Superior temporal gyrus (tissue), 1 donor: ENCODE measurements around the gene LIN7A.
"Not testable (repeated sequence)": the region's sequence is repeated elsewhere in the genome, so short reads cannot be mapped to it uniquely, and the experiment has no call there.

Experiments used
- DNase-seq: peaks from one replicate; pipeline ENCODE4 v3.0.0-alpha.2; 2016; ENCODE audit errors: extremely low spot score

Gene LIN7A

DNA sequence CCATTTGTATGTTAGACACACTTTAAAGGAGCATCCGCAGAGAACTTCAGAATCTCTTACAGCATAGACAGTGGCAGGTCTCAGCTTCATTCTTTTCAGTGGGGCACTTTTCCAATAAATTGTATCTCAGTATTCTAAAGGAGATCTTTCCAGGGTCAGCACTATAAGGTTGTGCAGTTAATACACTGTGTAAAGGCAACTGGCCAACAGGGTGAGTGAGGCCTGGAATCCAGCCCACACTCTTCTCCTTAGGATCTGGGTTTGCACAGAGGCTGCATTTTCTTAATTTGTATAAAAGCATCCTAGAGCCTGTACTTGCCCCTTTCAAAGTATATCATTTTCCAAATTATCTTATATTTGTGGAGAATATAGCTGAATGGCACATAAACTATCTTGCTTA is 126.9 kb downstream of the LIN7A start:
- no peak for DNase-seq

DNA sequence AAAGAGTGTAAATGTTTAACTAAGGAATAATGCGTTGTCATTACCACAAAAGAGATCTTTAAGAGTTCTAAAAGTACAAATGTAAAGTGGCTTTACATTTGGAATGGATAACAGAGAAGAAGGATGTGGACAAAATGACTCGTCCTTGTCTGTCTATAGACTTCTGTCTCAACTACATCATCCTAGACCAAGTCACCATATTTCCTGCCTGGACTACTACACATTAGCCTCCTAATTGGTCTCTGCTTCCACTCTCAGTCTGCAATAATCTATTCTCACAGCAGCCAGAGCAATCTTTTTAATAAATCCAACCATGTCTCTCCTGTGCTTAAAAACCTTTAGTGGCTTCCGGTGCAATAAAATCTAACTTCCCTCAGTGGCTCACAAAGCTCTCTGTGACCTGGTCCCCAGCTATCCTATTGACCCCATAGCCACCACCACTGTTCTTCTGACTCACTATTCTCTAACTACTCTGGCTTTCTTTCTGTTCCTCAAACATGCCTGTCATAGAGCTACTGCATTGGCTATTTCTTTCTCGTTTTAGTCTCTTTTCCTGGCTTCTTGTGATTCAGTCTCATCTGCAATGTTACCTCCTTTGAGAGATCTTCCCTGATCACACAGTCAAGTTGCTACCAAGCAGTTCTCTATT is 130.0 kb downstream of the LIN7A start:
- DNase-seq: no peak

GRCh38 chr12:80805106-80805505 is 132.6 kb downstream of the LIN7A start:
- DNase-seq: no peak

DNA sequence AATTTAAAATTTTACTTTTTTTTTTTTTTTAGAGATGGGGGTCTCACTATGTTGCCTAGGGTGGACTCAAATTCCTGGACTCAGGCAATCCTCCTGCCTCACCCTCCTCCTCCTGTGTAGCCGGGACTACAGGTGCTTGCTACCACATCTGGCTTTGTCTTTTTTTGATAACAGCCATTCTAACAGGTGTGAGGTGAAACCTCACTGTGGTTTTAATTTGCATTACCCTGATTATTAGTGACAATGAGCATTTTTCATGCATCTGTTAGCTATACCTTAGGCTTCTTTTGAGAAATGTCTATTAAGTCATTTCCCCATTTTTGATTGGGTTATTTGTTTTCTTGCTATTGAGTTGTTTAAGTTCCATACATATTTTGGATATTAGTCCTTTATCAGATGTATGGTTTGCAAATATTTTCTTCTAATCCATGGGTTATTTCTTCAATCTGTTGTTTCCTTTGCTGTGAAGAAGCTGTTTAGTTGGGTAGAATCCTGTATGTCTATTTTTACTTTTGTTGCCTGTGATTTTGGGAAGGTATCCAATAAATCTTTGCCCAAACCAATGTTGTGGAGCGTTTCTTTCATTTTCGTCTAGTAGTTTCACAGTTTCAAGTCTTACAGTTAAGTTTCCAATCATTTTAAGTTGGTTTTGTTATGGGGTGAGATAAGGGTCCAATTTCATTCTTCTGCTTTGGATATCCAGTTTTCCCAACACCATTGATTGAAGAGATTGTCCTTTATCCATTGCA is 134.9 kb downstream of the LIN7A start:
- DNase-seq: no peak

GRCh38 chr12:80798281-80798680 is 139.5 kb downstream of the LIN7A start:
- no peak for DNase-seq

- no peak for DNase-seq
Observed at GRCh38 chr12:80794551-80794950, 143.2 kb downstream of the LIN7A start.

- no peak for DNase-seq
Observed at GRCh38 chr12:80792861-80793260, 144.9 kb downstream of the LIN7A start.

DNA sequence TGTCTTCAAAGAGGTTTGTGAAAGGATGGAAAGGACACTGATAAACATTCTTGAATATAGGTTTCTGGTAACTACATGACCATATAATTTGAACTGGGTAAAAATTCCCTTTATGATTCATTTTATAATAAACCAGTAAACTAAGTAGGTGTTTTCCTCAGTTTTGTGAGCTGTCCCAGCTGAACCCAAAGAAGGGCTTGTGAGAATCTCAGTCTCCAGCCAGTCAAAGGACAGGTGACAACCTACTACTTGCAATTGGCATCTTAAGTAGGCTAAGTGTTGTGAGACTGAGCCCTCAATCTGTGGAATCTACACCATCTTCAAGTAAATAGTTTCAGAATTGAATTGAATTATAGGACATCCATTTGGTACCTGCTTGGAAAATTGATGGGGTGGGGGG is 145.9 kb downstream of the LIN7A start:
- no peak for DNase-seq

DNA sequence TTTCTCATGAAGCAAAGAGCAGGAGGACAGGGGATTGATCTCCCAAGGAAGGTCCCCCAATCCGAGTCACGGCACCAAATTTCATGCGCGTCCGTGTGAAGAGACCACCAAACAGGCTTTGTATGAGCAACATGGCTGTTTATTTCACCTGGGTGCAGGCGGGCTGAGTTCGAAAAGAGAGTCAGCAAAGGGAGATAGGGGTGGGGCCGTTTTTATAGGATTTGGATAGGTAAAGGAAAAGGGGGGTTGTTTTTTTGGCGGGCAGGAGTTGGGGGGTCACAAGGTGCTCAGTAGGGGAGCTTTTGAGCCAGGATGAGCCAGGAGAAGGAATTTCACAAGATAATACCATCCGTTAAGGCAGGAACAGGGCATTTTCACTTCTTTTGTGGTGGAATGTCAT is 149.3 kb downstream of the LIN7A start:
- DNase-seq: not testable (repeated sequence)

DNA sequence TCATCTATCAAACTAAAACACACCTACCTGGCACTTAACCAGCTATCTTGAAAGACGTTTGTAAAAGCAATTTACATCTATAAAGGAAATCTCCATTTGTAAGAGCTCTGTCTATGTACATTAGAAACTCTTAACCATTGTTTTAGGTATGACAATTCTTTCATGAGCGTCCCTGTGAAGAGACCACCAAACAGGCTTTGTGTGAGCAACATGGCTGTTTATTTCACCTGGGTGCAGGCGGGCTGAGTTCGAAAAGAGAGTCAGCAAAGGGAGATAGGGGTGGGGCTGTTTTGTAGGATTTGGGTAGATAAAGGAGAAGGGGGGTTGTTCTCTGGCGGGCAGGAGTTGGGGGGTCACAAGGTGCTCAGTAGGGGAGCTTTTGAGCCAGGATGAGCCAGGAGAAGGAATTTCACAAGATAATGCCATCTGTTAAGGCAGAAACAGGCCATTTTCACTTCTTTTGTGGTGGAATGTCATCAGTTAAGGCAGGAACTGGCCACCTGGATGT is 154.7 kb downstream of the LIN7A start:
- not testable (repeated sequence) for DNase-seq

DNA sequence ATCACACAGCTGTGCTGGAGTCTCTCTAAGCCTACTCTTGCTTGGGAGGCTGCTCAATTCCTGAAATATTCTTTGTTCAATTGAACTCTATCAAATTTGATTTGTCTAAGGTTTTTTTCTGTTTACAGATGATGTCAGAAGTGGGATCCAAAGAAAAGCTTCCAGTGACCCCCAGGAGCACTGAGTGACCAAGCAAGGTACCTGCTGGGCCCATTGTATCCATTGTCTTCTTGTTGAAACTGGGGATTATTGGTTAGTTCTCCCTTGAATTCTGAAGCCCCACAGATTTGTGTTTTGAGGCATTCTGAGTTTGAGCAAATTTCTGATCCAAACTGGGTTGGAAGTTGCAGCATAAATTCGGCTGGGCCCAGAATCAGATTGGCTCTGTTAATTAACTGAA is 156.4 kb downstream of the LIN7A start:
- no peak for DNase-seq

DNA sequence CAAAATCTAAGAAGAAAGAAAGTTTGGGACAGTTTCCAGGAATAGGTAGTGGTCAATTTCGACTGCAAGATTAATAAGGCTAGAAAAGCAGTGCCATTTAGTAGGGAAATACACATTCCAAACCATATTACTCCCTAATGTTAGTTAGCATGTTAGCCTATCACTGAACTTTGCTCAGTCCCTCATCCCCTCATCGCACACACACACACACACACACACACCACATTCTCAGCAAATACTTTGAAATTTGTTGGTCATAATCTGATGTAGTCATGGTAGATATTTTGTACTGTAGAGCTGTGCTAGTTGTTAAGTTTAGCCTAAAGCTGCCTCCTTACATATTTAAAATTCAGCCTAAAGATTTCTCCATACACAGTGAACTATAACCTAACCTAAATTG is 157.0 kb downstream of the LIN7A start:
- DNase-seq: no peak

- DNase-seq: no peak
Observed at GRCh38 chr12:80778005-80778541, 159.7 kb downstream of the LIN7A start.

DNA sequence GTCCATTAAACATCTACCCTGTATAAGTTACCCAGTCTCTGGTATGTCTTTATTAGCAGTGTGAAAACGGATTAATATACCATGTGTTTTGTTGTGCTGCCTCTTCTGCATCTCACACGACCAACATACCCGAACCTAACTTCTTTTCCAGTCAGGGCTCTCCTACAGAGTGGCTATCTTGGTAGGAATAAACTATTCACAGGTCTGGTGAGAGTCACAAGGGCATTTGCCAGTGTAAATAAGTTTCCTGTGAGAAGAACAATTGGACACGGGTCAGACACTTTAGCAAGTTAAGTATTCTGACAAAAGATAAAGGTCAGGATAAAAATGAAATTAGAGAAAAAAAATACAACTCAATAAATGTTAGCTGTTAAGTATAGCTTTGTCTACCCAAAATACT is 160.1 kb downstream of the LIN7A start:
- no peak for DNase-seq

GRCh38 chr12:80776706-80777105 is 161.0 kb downstream of the LIN7A start:
- DNase-seq: no peak

DNA sequence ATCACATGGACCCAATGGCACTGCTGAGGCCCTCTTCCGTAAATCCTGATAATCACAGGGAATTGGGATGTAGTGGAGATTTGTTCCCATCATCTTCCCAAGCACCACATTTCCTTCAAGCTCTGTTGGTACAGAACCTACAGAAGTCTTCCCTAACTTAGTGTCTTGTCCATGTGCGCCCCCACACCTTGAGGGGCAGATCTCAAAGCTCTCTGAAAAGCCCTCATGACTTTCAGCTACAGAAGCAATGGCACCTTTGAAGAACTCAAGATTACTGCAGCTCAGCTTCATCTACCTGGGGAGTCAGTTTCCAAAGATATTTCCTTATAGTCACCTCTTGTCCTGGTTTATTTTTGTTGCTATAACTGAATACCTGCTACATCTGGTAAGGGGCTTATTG is 166.8 kb downstream of the LIN7A start:
- no peak for DNase-seq

GRCh38 chr12:80769553-80770140 is 168.1 kb downstream of the LIN7A start:
- no peak for DNase-seq

DNA sequence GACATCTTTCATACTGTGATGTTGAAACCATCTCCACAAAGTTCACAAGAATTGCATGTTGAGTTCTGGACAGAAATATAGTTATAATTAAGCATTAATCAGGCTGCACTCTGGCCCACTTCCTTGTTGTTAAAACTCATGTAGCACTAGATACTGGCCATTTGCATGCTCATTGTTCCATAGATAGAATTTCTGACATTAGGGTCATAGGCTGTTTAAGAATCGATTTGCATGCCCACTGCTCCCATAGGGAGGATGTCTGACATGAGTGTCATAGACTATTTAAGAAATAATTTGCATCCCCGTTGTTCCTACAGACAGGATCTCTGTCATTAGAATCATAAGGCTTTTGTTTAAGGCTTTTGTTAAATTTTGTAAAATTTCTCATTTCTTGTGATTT is 170.8 kb downstream of the LIN7A start:
- no peak for DNase-seq

- DNase-seq: no peak
Observed at GRCh38 chr12:80766210-80766609, 171.5 kb downstream of the LIN7A start.

DNA sequence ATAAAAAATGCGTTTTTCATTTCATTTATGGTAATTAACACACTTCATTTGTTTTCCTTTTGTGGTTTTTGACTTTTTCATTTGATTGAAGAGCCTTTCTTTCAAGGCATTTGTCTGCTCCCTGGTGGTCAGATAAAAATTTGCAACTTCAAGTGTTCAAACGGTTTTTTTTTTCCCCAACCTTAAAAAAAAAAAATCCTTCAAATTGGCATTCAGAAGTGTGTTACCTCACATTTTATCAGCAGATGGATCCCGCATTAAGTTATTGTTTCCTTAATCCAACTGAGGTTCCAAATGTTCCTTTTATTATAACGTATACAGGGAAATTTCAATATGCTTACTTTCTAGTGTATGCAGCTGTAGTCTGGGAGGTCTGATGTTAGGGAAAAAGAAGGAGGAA is 173.9 kb downstream of the LIN7A start:
- peak; percentile 76 for DNase-seq

DNA sequence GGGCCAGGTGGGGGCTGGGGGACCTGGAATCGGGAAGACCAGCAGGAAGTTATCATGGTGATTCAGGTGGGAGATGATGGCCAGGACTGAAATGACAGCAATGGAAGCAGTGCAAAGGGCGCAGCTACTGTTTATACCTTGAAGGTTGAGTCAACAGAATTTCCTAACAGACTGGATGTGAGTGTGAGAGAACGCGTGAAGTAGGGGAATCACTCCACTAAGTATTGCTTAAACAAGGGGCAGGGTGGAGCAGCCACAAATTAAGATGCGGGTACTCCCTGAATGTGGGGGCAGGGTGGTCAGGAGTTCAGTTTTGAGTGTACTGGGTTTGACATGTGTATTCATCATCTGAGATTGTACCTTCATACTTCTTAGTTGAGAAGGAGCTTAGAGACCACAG is 175.9 kb downstream of the LIN7A start:
- DNase-seq: no peak

GRCh38 chr12:80756875-80757274 is 180.9 kb downstream of the LIN7A start:
- DNase-seq: peak; percentile 37

DNA sequence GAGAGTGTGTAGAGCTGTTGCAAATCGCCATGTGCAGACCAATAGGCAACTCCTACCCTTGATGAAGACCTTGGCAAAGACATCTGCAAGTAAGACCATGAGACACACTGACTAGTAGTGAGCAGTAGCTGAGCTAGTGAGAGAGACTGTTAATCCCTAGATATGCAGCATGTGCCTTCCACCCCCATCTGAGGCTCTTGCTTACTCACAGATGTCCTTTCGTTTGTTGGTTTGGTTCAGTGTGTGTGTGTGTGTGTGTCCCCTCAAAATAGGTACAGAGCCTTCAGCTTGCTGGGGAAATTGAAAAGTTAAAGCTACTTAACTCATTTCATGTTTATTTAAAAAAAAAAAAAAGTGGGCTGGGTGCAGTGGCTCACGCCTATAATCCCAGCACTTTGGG is 183.5 kb downstream of the LIN7A start:
- no peak for DNase-seq
